K562 (cell line): ENCODE measurements around the gene CRCP. TPM values are rescaled to one million over a fixed set of nuclear protein-coding genes. Genes with fewer than 3 reads are reported as not detected.
A peak's percentile ranks its signal among the peaks of the same experiment; 100 is the strongest.

Source experiments
- BRD9 ChIP-seq: fragments of 450-650 bp; IDR thresholded peaks from 2 replicates; pipeline ENCODE4 v1.6.1; 2018; ENCODE audit warnings: low read depth; ENCODE audit not compliant: partially characterized antibody
- CGGBP1 ChIP-seq: fragments of 250-450 bp; sonication (Bioruptor Pico); IDR thresholded peaks from 2 replicates; pipeline ENCODE4 v1.9.0; 2021; ENCODE audit warnings: mild to moderate bottlenecking
- CREBBP ChIP-seq: IDR thresholded peaks from one replicate; pipeline ENCODE4 v1.6.1; 2012; ENCODE audit warnings: low read depth, mild to moderate bottlenecking, control low read depth, inconsistent platforms, low read length
- GABPB2 ChIP-seq: fragments of 250-450 bp; sonication (Bioruptor Pico); conservative IDR thresholded peaks from 2 replicates; pipeline ENCODE4 v1.5.1; 2021; ENCODE audit warnings: mild to moderate bottlenecking
- GTF2A2 ChIP-seq: IDR thresholded peaks from 2 replicates; pipeline ENCODE4 v1.6.1; 2016; ENCODE audit warnings: mild to moderate bottlenecking, missing genetic modification characterization, missing compliant biosample characterization
- HDAC2 ChIP-seq: fragments of 450-650 bp; IDR thresholded peaks from 2 replicates; pipeline ENCODE4 v1.6.1; 2016; ENCODE audit warnings: mild to moderate bottlenecking
- HLTF ChIP-seq: fragments of 450-650 bp; IDR thresholded peaks from 2 replicates; pipeline ENCODE4 v1.6.1; 2016
- HNRNPL ChIP-seq: fragments of 200-400 bp; formaldehyde crosslinking; IDR thresholded peaks from 2 replicates; pipeline ENCODE4 v1.6.1; 2017; ENCODE audit warnings: low read depth, mild to moderate bottlenecking, low read length
- MTA1 ChIP-seq: fragments of 450-650 bp; IDR thresholded peaks from 2 replicates; pipeline ENCODE4 v1.6.1; 2017; ENCODE audit warnings: borderline replicate concordance
- PRDM10 ChIP-seq: fragments of 450-650 bp; IDR thresholded peaks from 2 replicates; pipeline ENCODE4 v1.6.1; 2018; ENCODE audit not compliant: partially characterized antibody
- SAP30 ChIP-seq: fragments of 200-600 bp; sonication (generic); IDR thresholded peaks from 2 replicates; pipeline ENCODE4 v1.6.1; 2012; ENCODE audit warnings: borderline replicate concordance, low read depth, mild to moderate bottlenecking, moderate library complexity, low read length, control low read depth, inconsistent platforms; ENCODE audit not compliant: insufficient read depth, poor library complexity, severe bottlenecking
- SFPQ ChIP-seq: fragments of 200-400 bp; formaldehyde crosslinking; IDR thresholded peaks from 2 replicates; pipeline ENCODE4 v1.6.1; 2017; ENCODE audit warnings: mild to moderate bottlenecking, low read depth, low read length, moderate library complexity
- SRF ChIP-seq, 2 experiments: fragments of 250-450, 450-650 bp in 1 of 2; sonication (Bioruptor Pico) in 1 of 2; sonication (generic) in 1 of 2; formaldehyde crosslinking; IDR thresholded peaks; 2 replicates each; pipeline versions ENCODE4 v1.5.0 to v1.5.1; 2020 to 2022; ENCODE audit warnings: mild to moderate bottlenecking in 1 of 2, missing genetic modification reagents in 1 of 2
- TRIM24 ChIP-seq, 2 experiments: fragments of 450-650 bp; IDR thresholded peaks; 2 replicates each; pipeline ENCODE4 v1.6.1; 2016
- ZBTB2 ChIP-seq: fragments of 450-650 bp; IDR thresholded peaks from 2 replicates; pipeline ENCODE4 v1.6.1; 2016; ENCODE audit warnings: antibody characterized with exemption
- ZBTB5 ChIP-seq: fragments of 450-650 bp; IDR thresholded peaks from 2 replicates; pipeline ENCODE4 v1.6.1; 2017; ENCODE audit warnings: antibody characterized with exemption
- ZEB2 ChIP-seq: fragments of 450-650 bp; IDR thresholded peaks from 2 replicates; pipeline ENCODE4 v1.6.1; 2016
- ZKSCAN1 ChIP-seq: fragments of 150-350 bp; IDR thresholded peaks from 2 replicates; pipeline ENCODE4 v1.6.1; 2016; ENCODE audit warnings: low read depth, low read length
- ZKSCAN8 ChIP-seq: fragments of 200-800 bp; sonication (Bioruptor generic); IDR thresholded peaks from 2 replicates; pipeline ENCODE4 v1.6.1; 2016; ENCODE audit warnings: missing genetic modification characterization, missing compliant biosample characterization
- ZNF717 ChIP-seq: fragments of 250-450 bp; sonication (Bioruptor Pico); IDR thresholded peaks from 2 replicates; pipeline ENCODE4 v1.5.0; 2021
- polyA plus RNA-seq, 8 experiments: library from polyadenylated mRNA; depleted of rRNA in 4 of 8; stranded (reverse) in 5 of 8; unstranded in 3 of 8; fragments of >200 nt; fragmentation: Nextera tagmentation in 2 of 8; fragmentation: Illumina TruSeq in 1 of 8; extraction: Ambion mirVana in 2 of 8; extraction: Trizol in 1 of 8; gene quantifications; 2 replicates each; pipeline versions ENCODE4 v1.2.1 to v1.2.3, GENCODE V29; 2011 to 2014; ENCODE audit warnings: inconsistent platforms in 1 of 8, missing spikeins in 1 of 8
- total RNA-seq, 7 experiments: library from RNA; depleted of rRNA in 6 of 7; stranded (reverse); fragments of >200 nt in 6 of 7; fragmentation: Illumina TruSeq in 2 of 7; extraction: Trizol in 2 of 7; gene quantifications; 2 replicates each; pipeline versions ENCODE4 v1.2.1 to v1.2.3, GENCODE V29; 2011 to 2021; ENCODE audit warnings: low replicate concordance in 1 of 7

CRCP gene
- total and polyA plus RNA-seq, 9 of the 15 experiments (the other 6 are each of a cell fraction or from before 2014, with no cell fraction given): 22.1 to 58.3 (median 43.4) TPM

GRCh38 chr7:66188645-66189044 lies 74.0 kb downstream of the CRCP start (continued):
- TF ChIP-seq ZEB2 (peak; percentile 67), CREBBP (peak; percentile 58), BRD9 (no peak), GTF2A2 (no peak), SRF (CRISPR knock-in tag; IDR thresholded peaks at IDR 0.05) (no peak), SAP30 (no peak), PRDM10 (no peak), MTA1 (peak; percentile 68; the same call in 1 of the 2 replicates), HLTF (0 out of 2 replicates have a peak, but pooled peaks have one; percentile 37), GABPB2 (CRISPR knock-in tag) (no peak), HDAC2 (0 out of 2 replicates have a peak, but pooled peaks have one; percentile 45), ZBTB5 (no peak), ZKSCAN8 (CRISPR knock-in tag) (no peak), CGGBP1 (CRISPR knock-in tag) (no peak), TRIM24 (IDR thresholded peaks at IDR 0.05) (peak in 1 of 2 experiments; percentile 49; a peak in 1 of 4 replicates), SFPQ (no peak), ZBTB2 (peak; percentile 85), ZNF717 (CRISPR knock-in tag) (no peak), HNRNPL (no peak), ZKSCAN1 (no peak)
